Fibroblast of skin of left biceps (primary cell): ENCODE measurements around the gene CDK7.

Experiments used
- DNase-seq, 2 experiments: peaks; one replicate each; pipeline ENCODE4 v3.0.0-alpha.2; 2013; ENCODE audit warnings: low read depth in 2 of 2

Gene CDK7

GRCh38 chr5:69292306-69292705, 57.6 kb downstream of the CDK7 start:
- DNase-seq: no peak

GRCh38 chr5:69293882-69294281, 59.2 kb downstream of the CDK7 start:
- DNase-seq: no peak

- DNase-seq: peak in 1 of 2 experiments; percentile 7
Measured at GRCh38 chr5:69295088-69295754, 60.5 kb downstream of the CDK7 start.

GRCh38 chr5:69299625-69300024, 64.9 kb downstream of the CDK7 start:
- no peak for DNase-seq

DNA sequence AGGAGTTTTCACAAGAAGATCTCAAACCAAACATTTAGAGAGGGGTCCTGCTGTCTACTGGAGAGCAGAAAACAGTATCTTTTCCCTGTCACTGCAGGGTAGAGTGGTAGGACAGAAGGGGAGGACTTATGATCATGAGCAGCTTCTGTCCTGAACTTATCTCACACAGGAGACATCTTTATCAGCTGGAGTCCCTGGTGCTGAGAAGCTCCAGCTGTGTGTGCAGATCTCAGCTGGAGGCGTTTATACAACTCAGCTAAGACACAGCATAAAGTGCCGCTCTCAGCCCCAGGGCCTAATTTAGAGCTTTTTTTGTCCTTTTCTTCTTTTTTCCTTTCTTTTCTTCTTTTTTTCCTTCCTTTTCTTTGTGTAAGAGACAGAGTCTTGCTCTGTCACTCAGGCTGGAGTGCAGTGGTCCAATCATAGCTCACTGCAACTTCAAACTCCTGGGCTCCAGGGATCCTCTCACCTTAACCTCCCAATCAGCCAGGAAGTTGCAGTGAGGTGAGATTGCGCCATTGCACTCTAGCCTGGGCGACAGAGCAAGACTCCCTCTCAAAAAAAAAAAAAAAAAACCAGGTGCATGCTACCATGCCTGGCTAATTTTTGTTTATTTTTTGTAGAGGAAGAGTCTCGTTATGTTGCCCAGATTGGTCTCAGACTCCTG, 66.0 kb downstream of the CDK7 start:
- DNase-seq: no peak

- DNase-seq: no peak
Measured at GRCh38 chr5:69305512-69305911, 70.8 kb downstream of the CDK7 start.

DNA sequence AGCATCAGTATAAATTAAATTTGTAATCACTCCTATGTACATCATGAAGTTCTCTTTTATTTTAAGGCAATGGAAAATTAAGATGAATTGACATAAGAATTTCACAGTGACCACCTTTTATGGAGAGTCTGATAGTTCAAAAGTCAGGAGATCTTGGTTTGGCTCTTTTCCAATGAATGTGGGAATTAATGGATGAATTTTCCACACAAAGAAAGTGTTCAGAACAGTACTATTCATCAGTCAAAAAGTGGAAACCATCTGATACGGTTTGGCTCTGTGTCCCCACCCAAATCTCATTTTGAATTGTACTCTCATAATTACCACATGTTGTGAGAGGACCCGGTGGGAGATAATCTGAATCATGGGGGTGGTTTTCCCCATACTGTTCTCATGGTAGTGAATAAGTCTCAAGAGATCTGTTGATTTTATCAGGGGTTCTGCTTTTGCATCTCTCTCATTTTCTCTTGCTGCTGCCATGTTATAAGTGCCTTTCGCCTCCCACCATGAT, 73.4 kb downstream of the CDK7 start:
- DNase-seq: no peak

DNA sequence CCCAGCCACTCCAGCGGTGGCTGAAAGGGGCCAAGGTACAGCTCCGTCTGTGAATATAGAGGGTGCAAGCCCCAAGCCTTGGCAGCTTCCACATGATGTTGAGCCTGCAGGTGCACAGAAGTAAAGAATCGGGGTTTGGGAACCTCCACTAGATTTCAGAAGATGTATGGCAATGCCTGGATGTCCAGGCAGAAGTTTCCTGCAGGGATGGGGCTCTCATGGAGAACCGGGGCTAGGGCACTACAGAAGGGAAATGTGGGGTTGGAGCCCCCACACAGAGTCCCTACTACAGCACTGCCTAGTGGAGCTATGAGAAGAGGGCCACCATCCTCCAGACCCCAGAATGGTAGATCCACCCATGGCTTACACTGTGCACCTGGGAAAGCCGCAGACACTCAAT, 74.7 kb downstream of the CDK7 start:
- no peak for DNase-seq

GRCh38 chr5:69312459-69313160, 77.9 kb downstream of the CDK7 start:
- DNase-seq: no peak

- DNase-seq: no peak
Measured at GRCh38 chr5:69313428-69313827, 78.7 kb downstream of the CDK7 start.

DNA sequence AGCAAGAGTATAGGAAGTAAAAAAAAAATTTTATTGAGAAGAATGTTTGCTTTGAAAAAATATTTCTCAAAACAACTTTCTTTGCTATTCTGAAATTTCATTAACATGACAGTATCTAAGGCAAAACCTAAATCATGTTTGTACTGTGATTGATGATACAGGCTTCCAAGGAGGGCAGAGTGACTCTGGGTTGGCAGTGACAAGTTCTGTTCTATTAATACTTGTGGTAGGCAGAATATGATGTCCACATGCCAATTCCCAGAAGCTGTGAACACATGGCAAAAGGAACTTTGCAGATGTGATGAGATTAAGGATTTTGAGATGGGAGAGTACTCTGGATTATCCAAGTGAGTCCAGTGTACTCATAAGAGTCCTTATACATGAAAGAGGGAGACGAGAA, 81.3 kb downstream of the CDK7 start:
- no peak for DNase-seq

GRCh38 chr5:69317391-69317790, 82.7 kb downstream of the CDK7 start:
- DNase-seq: no peak

GRCh38 chr5:69326365-69326764, 91.7 kb downstream of the CDK7 start:
- no peak for DNase-seq
